Measurements from ENCODE around the gene OR1L8.
"Not testable (repeated sequence)": the region's sequence is repeated elsewhere in the genome, so short reads cannot be mapped to it uniquely, and the experiment has no call there.

Gene OR1L8, protein sequence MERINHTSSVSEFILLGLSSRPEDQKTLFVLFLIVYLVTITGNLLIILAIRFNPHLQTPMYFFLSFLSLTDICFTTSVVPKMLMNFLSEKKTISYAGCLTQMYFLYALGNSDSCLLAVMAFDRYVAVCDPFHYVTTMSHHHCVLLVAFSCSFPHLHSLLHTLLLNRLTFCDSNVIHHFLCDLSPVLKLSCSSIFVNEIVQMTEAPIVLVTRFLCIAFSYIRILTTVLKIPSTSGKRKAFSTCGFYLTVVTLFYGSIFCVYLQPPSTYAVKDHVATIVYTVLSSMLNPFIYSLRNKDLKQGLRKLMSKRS

DNA sequence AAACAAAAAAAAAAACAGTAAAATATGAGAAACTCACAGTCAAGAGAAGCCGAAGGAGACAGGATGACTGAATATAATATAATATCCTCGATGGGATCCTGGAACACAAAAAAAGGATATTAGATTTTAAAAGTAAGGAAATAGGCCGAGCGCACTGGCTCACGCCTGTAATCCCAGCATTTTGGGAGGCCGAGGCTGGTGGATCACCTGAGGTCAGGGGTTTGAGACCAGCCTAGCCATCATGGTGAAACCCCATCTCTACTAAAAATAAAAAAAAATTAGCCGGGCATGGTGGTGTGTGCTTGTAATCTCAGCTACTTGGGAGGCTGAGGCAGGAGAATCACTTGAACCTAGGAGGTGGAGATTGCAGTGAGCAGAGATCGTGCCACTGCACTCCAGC lies at the start of gene OR1L8:
Gene OR1L8 (minus strand): TSS at position 101 of the 400 bp plus-strand sequence. CDS start 14,907 bp downstream, outside the sequence.
- DNase-seq (ENCODE audit: extremely low spot score); POLR2A ChIA-PET; CTCF ChIA-PET: not testable (repeated sequence)

DNA sequence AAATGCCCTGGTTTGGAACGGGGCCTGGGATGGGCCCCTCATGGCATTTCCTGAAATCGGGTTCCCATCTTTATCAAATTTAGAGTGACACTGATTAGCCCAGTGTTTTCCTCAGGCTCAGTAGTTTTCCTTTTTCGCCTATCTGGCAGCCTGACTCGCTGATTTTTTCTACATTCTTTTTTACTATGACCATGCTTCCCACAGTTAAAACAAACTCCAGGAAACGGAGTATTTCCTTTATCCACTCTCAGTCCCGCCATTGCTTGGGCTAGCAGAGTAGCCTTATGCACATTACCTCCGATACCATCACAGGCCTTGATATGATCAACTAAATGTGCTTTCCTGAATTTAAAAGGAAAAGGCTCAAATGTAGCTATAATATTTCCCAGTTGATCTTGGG lies 36.8 kb upstream of the OR1L8 start:
- ChIA-PET POLR2A (no interaction called here), CTCF (no interaction called here)
- TF ChIP-seq SUZ12 (IDR thresholded peaks at IDR 0.05) (no peak), ZNF384 (IDR thresholded peaks at IDR 0.05) (no peak), FOXM1 (IDR thresholded peaks at IDR 0.05; ENCODE audit: borderline replicate concordance) (no peak), L3MBTL2 (conservative IDR thresholded peaks at IDR 0.05) (no peak), HDGF (IDR thresholded peaks at IDR 0.05; ENCODE audit: borderline replicate concordance) (no peak), NFRKB (IDR thresholded peaks at IDR 0.05) (no peak), ELF4 (IDR thresholded peaks at IDR 0.05) (no peak), CTBP1 (IDR thresholded peaks at IDR 0.05; ENCODE audit: borderline replicate concordance) (no peak), BHLHE40 (IDR thresholded peaks at IDR 0.05; ENCODE audit: borderline replicate concordance) (no peak), FOXA1 (IDR thresholded peaks at IDR 0.05) (no peak)
- TF ChIP-seq, protein P1, sequence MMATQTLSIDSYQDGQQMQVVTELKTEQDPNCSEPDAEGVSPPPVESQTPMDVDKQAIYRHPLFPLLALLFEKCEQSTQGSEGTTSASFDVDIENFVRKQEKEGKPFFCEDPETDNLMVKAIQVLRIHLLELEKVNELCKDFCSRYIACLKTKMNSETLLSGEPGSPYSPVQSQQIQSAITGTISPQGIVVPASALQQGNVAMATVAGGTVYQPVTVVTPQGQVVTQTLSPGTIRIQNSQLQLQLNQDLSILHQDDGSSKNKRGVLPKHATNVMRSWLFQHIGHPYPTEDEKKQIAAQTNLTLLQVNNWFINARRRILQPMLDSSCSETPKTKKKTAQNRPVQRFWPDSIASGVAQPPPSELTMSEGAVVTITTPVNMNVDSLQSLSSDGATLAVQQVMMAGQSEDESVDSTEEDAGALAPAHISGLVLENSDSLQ (IDR thresholded peaks at IDR 0.05): no peak
- DNase-seq (ENCODE audit: extremely low spot score): no peak

DNA sequence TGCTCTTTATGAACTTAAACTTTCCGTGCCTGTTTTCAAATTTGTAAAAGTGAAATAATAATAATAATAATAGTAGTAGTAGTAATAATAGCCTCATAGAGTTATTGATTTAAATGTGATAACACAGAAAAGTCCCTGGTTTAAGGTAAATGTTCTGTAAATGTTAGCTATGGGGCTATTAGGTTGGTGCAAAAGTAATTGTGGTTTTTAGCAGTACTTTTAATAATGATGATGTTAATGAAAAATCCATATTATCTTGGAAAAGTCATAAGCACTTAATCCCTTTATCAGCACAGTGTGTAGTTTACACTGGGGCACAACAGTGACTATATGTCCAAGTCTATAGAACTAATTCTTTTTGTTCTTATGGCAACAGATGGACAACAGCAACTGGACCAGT lies 31.2 kb upstream of the OR1L8 start, which contains the start of gene OR1Q1:
Gene OR1Q1 (plus strand): TSS at position 377 of the 400 bp plus-strand sequence. CDS start 0 bp downstream, at position 377.
- ChIA-PET POLR2A (no interaction called here), CTCF (no interaction called here)
- TF ChIP-seq FOXA1 (IDR thresholded peaks at IDR 0.05) (no peak), ELF4 (IDR thresholded peaks at IDR 0.05) (peak; percentile 68), LEF1 (IDR thresholded peaks at IDR 0.05; ENCODE audit: borderline replicate concordance) (no peak)
- DNase-seq (ENCODE audit: extremely low spot score): no peak

DNA sequence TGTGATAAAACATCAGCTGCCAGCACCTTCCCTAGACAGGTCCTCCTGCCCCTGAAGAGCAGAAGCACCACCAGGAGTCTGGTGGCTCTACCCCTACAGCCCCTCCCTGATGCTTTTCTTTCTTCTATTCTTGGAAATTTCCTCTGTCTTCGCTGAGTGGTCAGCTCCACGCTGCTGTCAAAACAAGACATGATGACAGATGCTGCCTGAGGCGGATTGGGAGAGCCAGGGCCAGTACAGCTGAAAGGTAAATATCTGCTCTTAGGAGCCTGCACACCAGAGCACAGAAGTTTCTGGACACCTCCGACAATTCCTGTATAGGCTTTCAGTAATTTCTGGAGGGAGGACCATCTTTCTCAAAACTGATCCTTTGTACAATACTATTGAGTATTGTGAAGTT lies 26.6 kb upstream of the OR1L8 start:
- TF ChIP-seq SP1 (IDR thresholded peaks at IDR 0.05): no peak
- TF ChIP-seq ELF4 (IDR thresholded peaks at IDR 0.05): no peak
- no peak for TF ChIP-seq ARNT (IDR thresholded peaks at IDR 0.05)
- TF ChIP-seq SUZ12 (IDR thresholded peaks at IDR 0.05): no peak
- no peak for TF ChIP-seq ZNF384 (IDR thresholded peaks at IDR 0.05)
- no peak for TF ChIP-seq FOXA1 (IDR thresholded peaks at IDR 0.05)
- TF ChIP-seq TARDBP (IDR thresholded peaks at IDR 0.05): no peak
- no peak for TF ChIP-seq FOXK2 (IDR thresholded peaks at IDR 0.05)
- no peak for TF ChIP-seq LEF1 (IDR thresholded peaks at IDR 0.05; ENCODE audit: borderline replicate concordance)
- no peak for TF ChIP-seq HDGF (IDR thresholded peaks at IDR 0.05; ENCODE audit: borderline replicate concordance)
- TF ChIP-seq BHLHE40 (IDR thresholded peaks at IDR 0.05; ENCODE audit: borderline replicate concordance): no peak
- no peak for TF ChIP-seq L3MBTL2 (conservative IDR thresholded peaks at IDR 0.05)
- TF ChIP-seq NFRKB (IDR thresholded peaks at IDR 0.05): no peak
- TF ChIP-seq, protein P1 (IDR thresholded peaks at IDR 0.05): no peak
- DNase-seq (ENCODE audit: extremely low spot score): no peak
- ChIA-PET CTCF (no interaction called here), POLR2A (no interaction called here)

DNA sequence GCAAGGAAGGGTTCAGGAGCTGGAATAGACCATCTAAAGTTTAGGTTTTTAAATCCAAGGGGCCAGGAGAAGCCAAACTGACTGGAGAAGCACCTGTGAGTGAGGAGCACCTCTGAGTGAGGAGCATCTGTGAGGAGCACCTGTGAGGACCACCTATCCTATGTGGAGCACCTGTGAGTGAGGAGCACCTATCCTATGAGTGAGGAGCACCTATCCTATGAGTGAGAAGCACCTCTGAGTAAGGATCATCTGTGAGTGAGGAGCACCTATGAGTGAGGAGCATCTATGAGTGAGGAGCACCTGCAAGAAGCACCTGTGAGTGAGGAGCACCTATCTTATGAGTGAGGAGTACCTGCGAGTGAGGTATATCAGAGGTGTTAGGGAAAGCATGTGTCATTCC lies 23.4 kb upstream of the OR1L8 start:
- TF ChIP-seq FOXM1 (IDR thresholded peaks at IDR 0.05; ENCODE audit: borderline replicate concordance) (no peak), LEF1 (IDR thresholded peaks at IDR 0.05; ENCODE audit: borderline replicate concordance) (no peak), ARNT (IDR thresholded peaks at IDR 0.05) (no peak), ELF4 (IDR thresholded peaks at IDR 0.05) (no peak), FOXK2 (IDR thresholded peaks at IDR 0.05) (no peak), SP1 (IDR thresholded peaks at IDR 0.05) (no peak), NFRKB (IDR thresholded peaks at IDR 0.05) (no peak), BHLHE40 (IDR thresholded peaks at IDR 0.05; ENCODE audit: borderline replicate concordance) (no peak), ZNF384 (IDR thresholded peaks at IDR 0.05) (no peak), HDGF (IDR thresholded peaks at IDR 0.05; ENCODE audit: borderline replicate concordance) (no peak), TARDBP (IDR thresholded peaks at IDR 0.05) (no peak), CTBP1 (IDR thresholded peaks at IDR 0.05; ENCODE audit: borderline replicate concordance) (no peak), SUZ12 (IDR thresholded peaks at IDR 0.05) (no peak)
- TF ChIP-seq, protein P1 (IDR thresholded peaks at IDR 0.05): no peak
- CTCF ChIA-PET: no interaction called here
- POLR2A ChIA-PET: no interaction called here
- DNase-seq (ENCODE audit: extremely low spot score): no peak

DNA sequence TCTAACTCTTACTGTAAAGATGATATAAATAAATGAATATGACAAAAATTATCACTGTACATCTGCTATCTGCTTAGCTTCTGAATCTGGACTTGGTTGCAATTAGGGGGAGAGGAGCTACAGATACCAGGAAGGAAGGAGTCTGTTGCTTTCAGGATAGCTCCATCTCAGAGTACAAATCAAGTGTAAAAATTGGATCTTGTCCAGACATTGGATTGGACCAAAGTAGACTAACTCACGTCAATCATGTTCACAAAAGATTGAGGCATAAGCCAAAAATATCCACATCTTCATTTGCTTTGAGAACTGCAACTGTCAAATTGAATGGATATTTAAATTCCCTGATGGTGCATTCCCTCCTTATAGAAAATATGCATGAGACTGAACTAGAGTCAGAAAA lies 22.5 kb upstream of the OR1L8 start:
- ChIA-PET CTCF (no interaction called here), POLR2A (no interaction called here)
- no peak for TF ChIP-seq SUZ12 (IDR thresholded peaks at IDR 0.05)
- no peak for TF ChIP-seq CTBP1 (IDR thresholded peaks at IDR 0.05; ENCODE audit: borderline replicate concordance)
- no peak for TF ChIP-seq SP1 (IDR thresholded peaks at IDR 0.05)
- TF ChIP-seq ELF4 (IDR thresholded peaks at IDR 0.05): no peak
- no peak for TF ChIP-seq ARNT (IDR thresholded peaks at IDR 0.05)
- TF ChIP-seq FOXM1 (IDR thresholded peaks at IDR 0.05; ENCODE audit: borderline replicate concordance): no peak
- TF ChIP-seq ZNF384 (IDR thresholded peaks at IDR 0.05): no peak
- no peak for TF ChIP-seq LEF1 (IDR thresholded peaks at IDR 0.05; ENCODE audit: borderline replicate concordance)
- TF ChIP-seq BHLHE40 (IDR thresholded peaks at IDR 0.05; ENCODE audit: borderline replicate concordance): no peak
- TF ChIP-seq FOXA1 (IDR thresholded peaks at IDR 0.05): no peak
- no peak for TF ChIP-seq HDGF (IDR thresholded peaks at IDR 0.05; ENCODE audit: borderline replicate concordance)
- TF ChIP-seq, protein P1 (IDR thresholded peaks at IDR 0.05): no peak
- no peak for TF ChIP-seq NFRKB (IDR thresholded peaks at IDR 0.05)
- TF ChIP-seq TARDBP (IDR thresholded peaks at IDR 0.05): no peak
- TF ChIP-seq L3MBTL2 (conservative IDR thresholded peaks at IDR 0.05): no peak
- TF ChIP-seq FOXK2 (IDR thresholded peaks at IDR 0.05): no peak
- no peak for DNase-seq (ENCODE audit: extremely low spot score)

Measured in HEK293T (cell line).